Thoracic aorta (tissue), 2 donors: Measurements from ENCODE around the gene LRRN2. TPM values are rescaled to one million over a fixed set of nuclear protein-coding genes. Genes with fewer than 3 reads are reported as not detected.

ENCODE experiments used
- ATAC-seq: fragments of 150-250 bp; one replicate; pipeline ENCODE4 v1.8.0; 2017; ENCODE audit warnings: low read depth; ENCODE audit not compliant: insufficient number of reproducible peaks, low FRiP score
- DNase-seq: peaks from one replicate; pipeline ENCODE4 v3.0.0-alpha.2; 2020; ENCODE audit warnings: low spot score
- H3K27ac ChIP-seq, 2 donors: fragments of 200-600 bp; sonication (generic); 1 replicate in 1 of 2; 2 replicates in 1 of 2; pipeline ENCODE4 v1.5.1; 2016; ENCODE audit warnings: mild to moderate bottlenecking in 2 of 2, moderate library complexity in 2 of 2
- H3K27me3 ChIP-seq: fragments of 200-600 bp; sonication (generic); replicated peaks from 2 replicates; pipeline ENCODE4 v1.6.0; 2016; ENCODE audit warnings: mild to moderate bottlenecking; ENCODE audit not compliant: insufficient read depth
- H3K36me3 ChIP-seq: fragments of 200-600 bp; sonication (generic); one replicate; pipeline ENCODE4 v1.5.1; 2016
- H3K4me1 ChIP-seq, 2 donors: fragments of 200-600 bp; sonication (generic); 1 replicate in 1 of 2; 2 replicates in 1 of 2; pipeline versions ENCODE4 v1.5.1 to v1.6.0; 2016; ENCODE audit warnings: low read depth in 2 of 2, mild to moderate bottlenecking in 1 of 2; ENCODE audit not compliant: control insufficient read depth in 1 of 2
- H3K4me3 ChIP-seq: fragments of 200-600 bp; sonication (generic); 2 replicates; pipeline ENCODE4 v1.5.1; 2016; ENCODE audit warnings: mild to moderate bottlenecking
- H3K9me3 ChIP-seq: fragments of 200-600 bp; sonication (generic); 2 replicates; pipeline ENCODE4 v1.5.1; 2016
- total RNA-seq, 2 donors: library from RNA; depleted of rRNA; stranded (reverse); fragments of >200 nt; gene quantifications; one replicate each; pipeline versions ENCODE4 v1.1.0 to v1.2.3, GENCODE V29; 2016
- TF ChIP-seq, protein P1 (sequence below): fragments of 200-600 bp; sonication (generic); IDR thresholded peaks from one replicate; pipeline ENCODE4 v1.5.1; 2019; ENCODE audit warnings: antibody characterized with exemption

The LRRN2 gene
- total RNA-seq, 2 donors from 2014 or later = 0.63 to 0.81 TPM

DNA sequence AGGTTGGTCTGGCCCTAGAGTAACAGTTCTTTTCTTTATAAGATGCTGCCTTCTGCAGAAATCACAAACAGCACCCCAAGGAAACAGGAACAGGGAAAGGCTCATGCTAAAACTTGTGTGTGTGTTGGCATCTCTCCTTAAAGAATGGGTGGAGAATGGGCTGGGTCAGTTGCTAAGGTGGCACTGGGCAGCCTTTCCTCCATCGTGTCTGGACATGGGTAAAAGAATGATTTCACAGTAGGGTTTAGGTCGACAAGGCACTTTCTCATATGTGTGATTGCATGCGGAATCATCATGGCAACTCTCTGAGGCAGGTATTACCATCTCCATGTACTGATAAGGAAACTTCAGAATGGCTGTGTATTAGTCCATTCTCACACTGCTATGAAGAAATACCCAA is 40.3 kb downstream of the LRRN2 start:
- H3K36me3 ChIP-seq = no peaks in the 10 kb centered on the region
- H3K4me3 ChIP-seq = no peak overlapping the region
- DNase-seq (no peak), ATAC-seq (no peak)
- no peaks in the 10 kb centered on the region for H3K4me1 ChIP-seq
- H3K27me3 ChIP-seq = no peaks in the 10 kb centered on the region
- TF ChIP-seq, protein P1, sequence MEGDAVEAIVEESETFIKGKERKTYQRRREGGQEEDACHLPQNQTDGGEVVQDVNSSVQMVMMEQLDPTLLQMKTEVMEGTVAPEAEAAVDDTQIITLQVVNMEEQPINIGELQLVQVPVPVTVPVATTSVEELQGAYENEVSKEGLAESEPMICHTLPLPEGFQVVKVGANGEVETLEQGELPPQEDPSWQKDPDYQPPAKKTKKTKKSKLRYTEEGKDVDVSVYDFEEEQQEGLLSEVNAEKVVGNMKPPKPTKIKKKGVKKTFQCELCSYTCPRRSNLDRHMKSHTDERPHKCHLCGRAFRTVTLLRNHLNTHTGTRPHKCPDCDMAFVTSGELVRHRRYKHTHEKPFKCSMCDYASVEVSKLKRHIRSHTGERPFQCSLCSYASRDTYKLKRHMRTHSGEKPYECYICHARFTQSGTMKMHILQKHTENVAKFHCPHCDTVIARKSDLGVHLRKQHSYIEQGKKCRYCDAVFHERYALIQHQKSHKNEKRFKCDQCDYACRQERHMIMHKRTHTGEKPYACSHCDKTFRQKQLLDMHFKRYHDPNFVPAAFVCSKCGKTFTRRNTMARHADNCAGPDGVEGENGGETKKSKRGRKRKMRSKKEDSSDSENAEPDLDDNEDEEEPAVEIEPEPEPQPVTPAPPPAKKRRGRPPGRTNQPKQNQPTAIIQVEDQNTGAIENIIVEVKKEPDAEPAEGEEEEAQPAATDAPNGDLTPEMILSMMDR = no peak
- no peak overlapping the region for H3K27ac ChIP-seq
- H3K9me3 ChIP-seq = no peaks in the 10 kb centered on the region

DNA sequence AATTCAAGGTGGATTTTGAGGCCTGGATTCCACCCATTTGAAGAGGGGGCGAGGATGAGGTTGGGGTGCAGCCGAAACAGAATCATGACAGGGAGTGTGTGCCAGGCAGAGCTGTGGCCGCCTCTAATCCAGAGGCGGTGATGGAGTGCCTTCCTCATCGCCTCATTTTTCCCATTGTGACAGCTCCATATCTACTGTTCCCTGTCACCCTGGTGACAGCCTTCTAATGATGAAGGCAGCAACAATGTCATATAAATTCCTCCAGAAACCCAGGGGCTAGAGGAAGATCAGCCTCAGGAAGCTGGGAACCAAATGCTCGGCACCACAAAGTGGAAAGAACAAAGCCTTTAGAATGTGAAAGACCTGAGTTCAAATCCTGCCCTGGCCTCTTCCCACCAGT is 42.0 kb downstream of the LRRN2 start:
- no peaks in the 10 kb centered on the region for H3K36me3 ChIP-seq
- no peak overlapping the region for H3K27ac ChIP-seq
- no peak overlapping the region for H3K4me3 ChIP-seq
- DNase-seq = no peak
- TF ChIP-seq, protein P1 = no peak
- no peak for ATAC-seq
- H3K9me3 ChIP-seq = no peaks in the 10 kb centered on the region
- H3K27me3 ChIP-seq = no peaks in the 10 kb centered on the region
- no peaks in the 10 kb centered on the region for H3K4me1 ChIP-seq

- no peak for ATAC-seq
- DNase-seq = no peak
Observed at GRCh38 chr1:204641936-204642335, 43.6 kb downstream of the LRRN2 start.

DNA sequence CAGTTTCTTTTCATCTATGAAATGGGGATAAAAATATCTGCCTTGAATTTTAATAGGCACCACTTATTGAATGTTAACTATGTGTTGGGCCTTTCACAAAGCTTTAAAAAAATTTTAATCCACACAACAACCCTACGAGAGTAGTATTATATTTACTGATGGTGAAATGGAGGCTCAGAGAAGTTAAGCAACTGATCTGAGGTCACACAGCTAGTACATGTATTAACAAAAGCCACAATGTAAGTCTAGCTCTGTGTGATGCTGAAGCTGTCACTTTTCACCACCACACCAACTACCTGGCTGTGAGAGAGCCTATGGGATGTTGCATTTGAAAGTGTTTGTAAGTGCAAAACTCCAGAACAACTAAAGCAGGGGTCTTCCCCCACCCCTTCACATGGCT is 44.1 kb downstream of the LRRN2 start:
- H3K27ac ChIP-seq = no peak overlapping the region
- no peak overlapping the region for H3K4me3 ChIP-seq
- no peaks in the 10 kb centered on the region for H3K36me3 ChIP-seq
- no peaks in the 10 kb centered on the region for H3K4me1 ChIP-seq
- no peak for ATAC-seq
- H3K27me3 ChIP-seq = no peaks in the 10 kb centered on the region
- TF ChIP-seq, protein P1 = no peak
- no peaks in the 10 kb centered on the region for H3K9me3 ChIP-seq
- DNase-seq = no peak

More at GRCh38 chr1:204641936-204642335, 43.6 kb downstream of the LRRN2 start:
- Histone ChIP-seq H3K27ac (no peak overlapping the region), H3K36me3 (no peaks in the 10 kb centered on the region), H3K4me3 (no peak overlapping the region), H3K9me3 (no peaks in the 10 kb centered on the region), H3K27me3 (no peaks in the 10 kb centered on the region), H3K4me1 (no peaks in the 10 kb centered on the region)
- TF ChIP-seq, protein P1 = no peak

DNA sequence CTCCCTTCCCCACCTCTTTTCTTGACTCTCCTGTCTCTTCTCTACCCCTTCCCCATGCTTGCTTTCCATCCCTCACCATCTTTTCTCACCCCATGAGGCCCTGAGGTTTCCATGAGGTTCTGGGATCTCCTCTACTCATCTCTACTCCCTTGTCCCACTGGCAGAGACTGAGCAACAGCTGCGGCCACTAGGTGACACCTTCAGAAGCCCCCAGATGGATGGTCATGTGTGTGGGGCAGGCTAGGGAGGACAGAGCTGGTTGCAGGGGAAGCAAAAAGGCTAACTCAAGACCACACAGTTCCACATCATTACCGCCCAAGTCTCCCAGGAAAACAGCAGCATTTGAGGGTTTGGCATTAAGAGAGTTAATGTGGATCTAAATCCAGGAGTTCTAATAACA is 45.0 kb downstream of the LRRN2 start:
- Histone ChIP-seq H3K4me1 (no peaks in the 10 kb centered on the region), H3K9me3 (no peaks in the 10 kb centered on the region), H3K27ac (no peak overlapping the region), H3K27me3 (no peaks in the 10 kb centered on the region), H3K36me3 (no peaks in the 10 kb centered on the region), H3K4me3 (no peak overlapping the region)
- ATAC-seq (no peak), DNase-seq (no peak)
- TF ChIP-seq, protein P1 = no peak
